Fibroblast of pulmonary artery (primary cell): ENCODE measurements around the gene DCBLD1.
A peak's percentile ranks its signal among the peaks of the same experiment; 100 is the strongest.

ENCODE experiments used
- DNase-seq: peaks from one replicate; pipeline ENCODE4 v3.0.0-alpha.2; 2010; ENCODE audit warnings: low read depth
- H3K4me3 ChIP-seq: replicated peaks from 2 replicates; pipeline ENCODE4 v1.5.1; 2011; ENCODE audit warnings: low read depth, mild to moderate bottlenecking, control low read depth, low read length, moderate library complexity
- TF ChIP-seq, protein P1 (sequence below): IDR thresholded peaks from 2 replicates; pipeline ENCODE4 v1.5.1; 2011; ENCODE audit warnings: mild to moderate bottlenecking, control low read depth, low read length, inconsistent platforms; ENCODE audit errors: missing control alignments

Gene DCBLD1

DNA sequence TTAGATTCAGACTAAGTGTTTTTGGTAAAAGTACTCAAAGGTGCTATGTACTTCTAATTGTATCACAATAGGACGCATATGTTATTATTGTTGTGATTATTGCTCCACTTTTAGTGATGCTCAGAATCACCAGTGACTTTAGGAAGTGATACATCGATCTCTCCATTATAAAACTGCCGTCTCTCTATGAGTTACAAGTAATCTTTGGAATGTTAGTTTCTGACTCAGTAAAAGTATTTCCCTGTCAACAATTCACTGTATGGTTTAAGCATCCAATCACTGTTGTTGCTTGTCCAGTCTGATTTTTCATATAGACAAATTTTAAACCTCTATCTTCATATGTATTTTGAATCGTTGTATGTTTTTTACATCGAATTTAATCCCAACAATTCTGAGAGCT is 9.4 kb downstream of the DCBLD1 start:
- no peak overlapping the region for H3K4me3 ChIP-seq
- TF ChIP-seq, protein P1, sequence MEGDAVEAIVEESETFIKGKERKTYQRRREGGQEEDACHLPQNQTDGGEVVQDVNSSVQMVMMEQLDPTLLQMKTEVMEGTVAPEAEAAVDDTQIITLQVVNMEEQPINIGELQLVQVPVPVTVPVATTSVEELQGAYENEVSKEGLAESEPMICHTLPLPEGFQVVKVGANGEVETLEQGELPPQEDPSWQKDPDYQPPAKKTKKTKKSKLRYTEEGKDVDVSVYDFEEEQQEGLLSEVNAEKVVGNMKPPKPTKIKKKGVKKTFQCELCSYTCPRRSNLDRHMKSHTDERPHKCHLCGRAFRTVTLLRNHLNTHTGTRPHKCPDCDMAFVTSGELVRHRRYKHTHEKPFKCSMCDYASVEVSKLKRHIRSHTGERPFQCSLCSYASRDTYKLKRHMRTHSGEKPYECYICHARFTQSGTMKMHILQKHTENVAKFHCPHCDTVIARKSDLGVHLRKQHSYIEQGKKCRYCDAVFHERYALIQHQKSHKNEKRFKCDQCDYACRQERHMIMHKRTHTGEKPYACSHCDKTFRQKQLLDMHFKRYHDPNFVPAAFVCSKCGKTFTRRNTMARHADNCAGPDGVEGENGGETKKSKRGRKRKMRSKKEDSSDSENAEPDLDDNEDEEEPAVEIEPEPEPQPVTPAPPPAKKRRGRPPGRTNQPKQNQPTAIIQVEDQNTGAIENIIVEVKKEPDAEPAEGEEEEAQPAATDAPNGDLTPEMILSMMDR, result no peak
- peak; percentile 52 for DNase-seq

DNA sequence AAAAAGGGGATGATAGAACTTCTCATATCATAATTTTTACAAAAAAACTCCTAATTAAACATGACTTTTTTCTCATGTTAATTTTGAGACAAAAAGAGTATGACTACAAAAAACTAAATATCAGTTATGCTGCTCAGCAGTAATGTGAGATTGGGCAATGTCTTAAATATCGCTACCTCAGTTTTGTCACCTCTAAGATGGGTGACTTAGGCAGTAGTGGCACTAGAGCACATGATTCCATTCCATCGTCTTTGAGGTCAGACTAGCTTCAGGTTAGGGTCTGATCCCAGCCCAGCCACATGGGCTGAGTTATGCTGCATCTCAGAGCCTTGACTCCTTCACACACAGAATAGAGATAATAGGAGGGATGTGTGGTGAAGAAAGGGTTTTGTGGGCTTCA is 11.0 kb downstream of the DCBLD1 start:
- no peak for DNase-seq
- TF ChIP-seq, protein P1, result no peak
- no peak overlapping the region for H3K4me3 ChIP-seq

DNA sequence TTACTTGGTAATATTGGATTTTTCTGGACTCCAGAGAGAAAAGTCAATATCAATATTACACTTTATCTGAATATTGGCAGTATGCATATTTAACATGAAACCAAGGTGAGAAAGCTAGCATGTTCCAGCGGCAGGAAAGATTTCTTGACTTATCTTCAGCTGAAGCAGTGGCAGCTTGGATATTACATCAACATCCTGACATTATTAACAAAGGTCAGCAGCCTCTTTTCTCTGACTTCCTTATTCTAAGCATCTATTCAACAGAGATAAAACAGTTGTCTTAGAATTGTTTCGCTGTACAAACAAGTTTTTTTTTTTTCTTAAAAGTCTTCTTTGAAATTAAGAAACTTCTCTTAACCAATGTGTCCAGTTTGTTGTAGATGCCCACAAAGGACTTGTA is 11.8 kb downstream of the DCBLD1 start:
- H3K4me3 ChIP-seq, result peak overlapping the region; percentile 18
- peak; percentile 44 for DNase-seq
- TF ChIP-seq, protein P1, result no peak

DNA sequence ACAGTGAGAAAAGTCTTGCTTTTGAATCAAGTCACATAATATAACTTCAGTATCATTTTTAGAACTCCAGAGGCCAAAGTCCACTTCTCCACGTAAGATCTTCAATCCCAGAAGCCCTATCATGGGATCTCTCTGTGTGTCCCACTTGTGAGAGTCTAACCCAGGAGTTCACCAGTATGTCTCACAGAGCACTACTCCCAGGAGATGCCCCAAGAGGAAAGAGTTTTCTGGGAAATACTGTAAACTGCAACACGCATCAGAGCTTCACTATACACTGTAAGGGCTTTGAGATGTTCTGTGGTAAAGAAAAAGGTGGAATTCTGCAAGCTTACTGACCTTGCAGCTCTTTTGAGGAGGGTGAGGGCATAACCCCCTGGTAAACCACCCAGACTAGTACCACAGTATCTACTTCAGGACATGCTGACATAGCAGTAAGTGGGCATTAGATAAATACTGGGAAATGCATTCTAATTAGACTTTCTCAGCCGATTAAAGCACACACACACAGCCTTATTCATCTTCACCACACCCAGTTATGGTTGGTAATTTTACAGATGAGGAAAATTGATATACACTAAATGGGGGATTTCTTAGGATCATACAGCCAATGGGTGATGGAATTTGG is 12.3 kb downstream of the DCBLD1 start:
- peak; percentile 33 for DNase-seq
- H3K4me3 ChIP-seq, result no peak overlapping the region
- TF ChIP-seq, protein P1, result no peak

DNA sequence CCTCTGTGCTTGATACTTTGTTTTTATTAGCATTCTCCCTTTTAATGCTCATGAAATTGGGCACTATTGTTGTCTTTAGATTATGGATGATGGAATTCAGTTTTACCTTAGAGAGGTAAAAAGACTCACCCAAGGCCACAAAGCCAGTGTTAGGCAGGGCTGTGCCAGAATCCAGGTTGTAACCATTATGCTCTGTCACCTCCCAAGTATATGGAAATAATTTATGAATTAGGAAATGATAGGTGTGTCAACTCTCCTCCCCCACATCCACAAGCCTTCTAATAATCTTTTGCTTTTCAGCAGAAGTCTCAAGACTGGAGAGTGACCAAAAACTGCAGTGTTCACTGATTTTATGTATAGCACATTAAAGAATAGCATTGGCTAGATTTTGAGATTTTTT is 13.0 kb downstream of the DCBLD1 start:
- TF ChIP-seq, protein P1, result no peak
- no peak for DNase-seq
- H3K4me3 ChIP-seq, result no peak overlapping the region

DNA sequence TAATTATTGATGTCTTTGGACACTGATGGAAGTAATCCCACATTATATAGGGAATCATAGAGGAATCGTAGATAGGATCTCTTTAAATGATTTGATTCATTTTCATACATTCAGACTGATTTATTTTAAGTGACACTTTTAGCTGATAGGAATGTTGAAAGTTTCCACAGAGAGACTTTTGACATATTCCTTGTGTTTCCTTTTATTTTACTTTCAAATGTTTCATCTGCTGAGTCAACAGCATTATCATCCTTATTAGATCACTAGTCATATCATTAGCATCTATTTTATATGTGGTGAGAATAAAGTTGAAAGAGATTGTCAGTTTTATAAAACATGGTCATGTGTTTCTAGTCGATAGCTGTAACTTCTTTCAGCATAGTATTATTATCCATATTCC is 13.4 kb downstream of the DCBLD1 start:
- no peak overlapping the region for H3K4me3 ChIP-seq
- no peak for DNase-seq

More for the DNA sequence above, 13.4 kb downstream of the DCBLD1 start:
- TF ChIP-seq, protein P1, result no peak
